Aorta (tissue), 5 donors: ENCODE measurements around the gene CPNE2. TPM values are rescaled to one million over a fixed set of nuclear protein-coding genes. Genes with fewer than 3 reads are reported as not detected.
"Not testable (repeated sequence)": the region's sequence is repeated elsewhere in the genome, so short reads cannot be mapped to it uniquely, and the experiment has no call there.

Experiments
- ATAC-seq: fragments of 200-7000 bp; cut with Tn5 transposase; one replicate; pipeline ENCODE4 v1.9.1; 2022; ENCODE audit warnings: moderate library complexity; ENCODE audit not compliant: low FRiP score
- DNase-seq, 2 donors: peaks; one replicate each; pipeline ENCODE4 v3.0.0-alpha.2; 2020
- H3K27ac ChIP-seq, 2 donors: one replicate each; pipeline ENCODE4 v1.5.1; 2013; ENCODE audit warnings: low read length in 2 of 2, mild to moderate bottlenecking in 2 of 2, moderate library complexity in 2 of 2, control low read depth in 1 of 2, inconsistent platforms in 1 of 2, low read depth in 1 of 2
- H3K27me3 ChIP-seq, 2 donors: one replicate each; pipeline ENCODE4 v1.6.1; 2013; ENCODE audit warnings: control low read depth in 1 of 2, low read length in 1 of 2, mild to moderate bottlenecking in 1 of 2, moderate library complexity in 1 of 2; ENCODE audit not compliant: insufficient read depth in 2 of 2, control insufficient read depth in 1 of 2
- H3K36me3 ChIP-seq, 2 donors: one replicate each; pipeline ENCODE4 v1.6.1; 2013; ENCODE audit warnings: control low read depth in 1 of 2, low read length in 1 of 2, mild to moderate bottlenecking in 1 of 2; ENCODE audit not compliant: insufficient read depth in 2 of 2, control insufficient read depth in 1 of 2
- H3K4me1 ChIP-seq, 2 donors: one replicate each; pipeline ENCODE4 v1.6.1; 2013; ENCODE audit warnings: low read length in 2 of 2, control low read depth in 1 of 2, mild to moderate bottlenecking in 1 of 2, moderate library complexity in 1 of 2; ENCODE audit not compliant: insufficient read depth in 2 of 2, control insufficient read depth in 1 of 2
- H3K4me3 ChIP-seq, 2 donors: one replicate each; pipeline ENCODE4 v1.5.1; 2013; ENCODE audit warnings: low read length in 2 of 2, control low read depth in 1 of 2, mild to moderate bottlenecking in 1 of 2
- H3K9me3 ChIP-seq: one replicate; pipeline ENCODE4 v1.6.1; 2013; ENCODE audit warnings: mild to moderate bottlenecking, low read length; ENCODE audit not compliant: control insufficient read depth
- WGBS, 2 donors: extraction: QIAGEN DNeasy Blood & Tissue Kit; methylation state at CpG; one replicate each; pipeline ENCODE4 v1.1.7; 2013; 5-methylcytosine and 5-hydroxymethylcytosine counted together
- intact Hi-C, 2 donors: fragments of 100-400 bp; cut with DNase I; formaldehyde crosslinking; loops; one replicate each; pipeline versions ENCODE4 v1.14.2 to v1.15.0; 2022
- polyA plus RNA-seq, 2 donors: library from polyadenylated mRNA; stranded (reverse); fragments of 200-250 nt; gene quantifications; one replicate each; pipeline ENCODE4 v1.2.3, GENCODE V29; 2013
- total RNA-seq, 2 donors: library from RNA; stranded (reverse); fragmentation: NEBNext Ultra II Directional; extraction: Animal tissue kit (Norgen Biotek cat#: 25700); gene quantifications; one replicate each; pipeline ENCODE4 v1.2.1, GENCODE V29; 2021
- donor health status: healthy with polysubstance abuse.
- donor health status: Bipolar disorder and iron deficiency.
- donor health status: DM: no; HTN: no; CAD: no.
- donor health status: DM: no; HTN: no; CAD: no.
- donor health status: DM: yes; HTN: yes; CAD: no.

The CPNE2 gene
- total and polyA plus RNA-seq, 4 donors, result 19.0 to 37.1 (median 25.4) TPM

GRCh38 chr16:57108432-57108831 is 16.0 kb downstream of the CPNE2 start:
- no peaks in the 10 kb centered on the region for H3K4me1 ChIP-seq
- no peak for ATAC-seq
- no peaks in the 10 kb centered on the region for H3K9me3 ChIP-seq
- 90 to 95% methylated on average over 1 of the region's 1 CpG for WGBS, 2 donors
- H3K27ac ChIP-seq, result no peak overlapping the region
- intact Hi-C loops, result no loop called here
- no peaks in the 10 kb centered on the region for H3K36me3 ChIP-seq
- H3K4me3 ChIP-seq, result no peak overlapping the region
- H3K27me3 ChIP-seq, result no peaks in the 10 kb centered on the region
- no peak for DNase-seq

- H3K27ac ChIP-seq, H3K27me3 ChIP-seq, H3K36me3 ChIP-seq, H3K4me3 ChIP-seq, intact Hi-C loops, DNase-seq, ATAC-seq, H3K4me1 ChIP-seq, H3K9me3 ChIP-seq: not testable (repeated sequence)
- WGBS, 2 donors, result 89 to 92% methylated on average over 10 of the region's 10 CpGs
Measured at GRCh38 chr16:57109259-57110105, 17.1 kb downstream of the CPNE2 start.

- H3K4me1 ChIP-seq, result no peaks in the 10 kb centered on the region
- H3K36me3 ChIP-seq, result no peaks in the 10 kb centered on the region
- WGBS, 2 donors, result 96 to 97% methylated on average over 4 of the region's 4 CpGs
- H3K9me3 ChIP-seq, result no peaks in the 10 kb centered on the region
- intact Hi-C loops, result no loop called here
- H3K27ac ChIP-seq, result no peak overlapping the region
- DNase-seq (no peak), ATAC-seq (no peak)
- H3K4me3 ChIP-seq, result no peak overlapping the region
- no peaks in the 10 kb centered on the region for H3K27me3 ChIP-seq
Measured at GRCh38 chr16:57110937-57111336, 18.6 kb downstream of the CPNE2 start.

DNA sequence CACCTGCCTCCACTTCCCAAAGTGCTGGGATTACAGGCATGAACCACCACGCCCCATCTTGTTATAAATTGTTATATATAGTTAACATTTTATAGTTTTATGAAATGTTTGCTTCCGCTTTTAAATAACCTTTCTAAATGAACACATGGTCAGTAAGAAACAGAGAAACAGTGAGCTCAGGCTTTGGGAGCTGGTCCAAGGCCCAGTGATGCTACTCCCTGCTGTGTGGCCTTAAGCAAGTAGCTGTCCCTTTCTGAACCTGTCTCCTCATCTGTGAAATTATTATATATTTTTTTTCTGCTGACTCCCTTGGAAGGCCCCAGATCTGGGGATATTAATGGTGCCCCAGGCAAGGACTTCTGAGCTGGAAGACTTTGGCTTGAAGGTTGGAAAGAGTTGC is 19.0 kb downstream of the CPNE2 start:
- 91 to 99% methylated on average over 2 of the region's 2 CpGs for WGBS, 2 donors
- ATAC-seq (no peak), DNase-seq (no peak)
- H3K27me3 ChIP-seq, result no peaks in the 10 kb centered on the region
- no peaks in the 10 kb centered on the region for H3K4me1 ChIP-seq
- H3K27ac ChIP-seq, result no peak overlapping the region
- intact Hi-C loops, result no loop called here
- no peak overlapping the region for H3K4me3 ChIP-seq
- H3K9me3 ChIP-seq, result no peaks in the 10 kb centered on the region
- H3K36me3 ChIP-seq, result no peaks in the 10 kb centered on the region

DNA sequence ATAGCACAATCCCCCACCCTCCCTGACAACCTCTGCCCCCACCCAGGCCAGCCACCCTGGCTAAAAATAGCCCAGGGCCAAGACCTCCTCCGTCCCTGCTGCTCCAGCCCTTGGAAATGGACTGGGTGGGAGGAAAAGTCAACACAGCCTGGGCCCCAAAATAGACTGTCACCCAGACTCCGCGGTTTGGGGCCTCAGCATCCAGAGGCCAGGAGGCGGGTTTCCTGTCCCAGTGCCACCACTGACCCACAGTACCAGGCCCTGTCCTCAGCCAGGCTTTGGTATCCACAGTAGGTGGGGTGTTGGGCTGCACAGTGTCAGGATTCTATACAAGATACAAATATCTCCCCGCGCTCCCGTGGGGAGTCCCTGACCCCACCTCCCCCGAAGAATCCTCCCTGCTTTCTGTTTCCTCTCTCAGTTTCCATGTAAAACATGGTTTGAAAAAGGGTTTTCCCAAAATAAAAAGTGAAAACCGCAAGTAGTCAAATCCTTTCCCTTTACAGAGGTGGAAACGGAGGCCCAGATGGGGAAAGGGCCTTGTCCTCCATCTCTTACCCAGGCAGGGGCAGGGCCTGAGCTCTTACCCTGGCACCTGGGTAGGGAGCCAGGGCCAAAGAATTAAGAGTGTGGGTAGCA is 20.1 kb downstream of the CPNE2 start:
- Histone ChIP-seq H3K9me3 (no peaks in the 10 kb centered on the region), H3K27ac (peak overlapping the region in 1 of 2 donors; percentile 21), H3K4me3 (no peak overlapping the region), H3K36me3 (no peaks in the 10 kb centered on the region), H3K4me1 (no peaks in the 10 kb centered on the region), H3K27me3 (no peaks in the 10 kb centered on the region)
- DNase-seq (no peak), ATAC-seq (peak; percentile 41)
- 34 to 43% methylated on average over 10 of the region's 10 CpGs for WGBS, 2 donors
- intact Hi-C loops, result no loop called here

DNA sequence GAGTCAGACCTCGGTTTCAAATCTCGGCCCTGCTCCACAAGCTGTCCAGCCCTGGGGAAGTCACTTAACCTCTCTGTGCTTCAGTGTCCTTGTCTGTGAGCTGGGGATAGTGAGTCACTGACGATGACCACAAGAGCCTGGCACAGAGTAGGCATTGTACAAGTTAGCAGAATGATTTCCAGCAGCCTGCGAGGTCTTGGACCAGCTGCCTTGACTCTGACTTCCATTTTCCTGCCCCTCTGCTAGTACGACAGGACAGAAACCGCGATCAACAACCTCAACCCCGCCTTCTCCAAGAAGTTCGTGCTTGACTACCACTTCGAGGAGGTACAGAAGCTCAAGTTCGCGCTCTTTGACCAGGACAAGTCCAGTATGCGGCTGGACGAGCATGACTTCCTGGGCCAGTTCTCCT is 20.7 kb downstream of the CPNE2 start:
- H3K36me3 ChIP-seq, result no peaks in the 10 kb centered on the region
- no peaks in the 10 kb centered on the region for H3K27me3 ChIP-seq
- 84 to 86% methylated on average over 14 of the region's 14 CpGs for WGBS, 2 donors
- ATAC-seq, result no peak
- no peak for DNase-seq
- H3K9me3 ChIP-seq, result no peaks in the 10 kb centered on the region
- peak overlapping the region in 1 of 2 donors; percentile 21 for H3K27ac ChIP-seq
- no peak overlapping the region for H3K4me3 ChIP-seq
- intact Hi-C loops, result no loop called here
- no peaks in the 10 kb centered on the region for H3K4me1 ChIP-seq

DNA sequence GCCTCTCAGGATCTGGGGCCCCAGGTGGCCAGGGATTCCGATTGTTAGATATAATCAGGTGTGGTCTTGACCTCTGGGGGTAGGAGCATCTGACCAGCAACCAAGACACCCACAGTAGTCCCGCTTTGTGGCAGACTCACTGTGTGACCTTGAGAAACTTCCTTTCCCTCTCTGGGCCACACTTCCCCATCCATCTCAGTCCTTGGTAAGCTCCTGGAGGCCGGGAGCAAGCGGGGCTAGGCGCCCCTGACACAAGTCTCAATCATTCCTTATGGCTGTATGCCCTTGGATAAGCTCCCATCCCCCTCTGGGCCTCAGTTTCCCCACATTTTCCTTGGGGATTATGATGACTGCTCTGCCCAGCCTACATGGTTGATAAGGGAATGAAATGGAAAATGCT is 21.3 kb downstream of the CPNE2 start:
- WGBS, 2 donors, result 93 to 98% methylated on average over 5 of the region's 5 CpGs
- H3K36me3 ChIP-seq, result no peaks in the 10 kb centered on the region
- no peaks in the 10 kb centered on the region for H3K9me3 ChIP-seq
- H3K4me1 ChIP-seq, result no peaks in the 10 kb centered on the region
- no peak overlapping the region for H3K27ac ChIP-seq
- intact Hi-C loops, result no loop called here
- no peak for DNase-seq
- H3K4me3 ChIP-seq, result no peak overlapping the region
- H3K27me3 ChIP-seq, result no peaks in the 10 kb centered on the region
- no peak for ATAC-seq

DNA sequence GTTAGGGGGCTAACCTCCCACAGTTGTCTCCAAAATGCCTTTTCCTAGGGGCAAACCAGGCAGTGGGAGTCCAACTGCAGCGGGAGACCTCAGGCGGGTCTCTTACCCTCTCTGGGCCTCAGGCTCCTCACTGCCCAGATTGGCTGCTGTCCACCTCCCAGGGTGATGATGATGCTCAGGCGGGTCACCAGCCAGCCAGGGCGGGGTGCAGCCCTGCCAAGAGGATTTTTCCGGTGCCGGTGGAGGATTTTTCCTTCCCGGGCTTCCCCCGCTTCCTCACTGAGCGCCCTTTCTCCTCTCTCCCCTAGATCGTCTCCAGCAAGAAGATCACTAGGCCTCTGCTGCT is 22.8 kb downstream of the CPNE2 start:
- no peak for ATAC-seq
- WGBS, 2 donors, result 71 to 76% methylated on average over 10 of the region's 10 CpGs

More for the DNA sequence above, 22.8 kb downstream of the CPNE2 start:
- Histone ChIP-seq H3K4me3 (no peak overlapping the region), H3K36me3 (no peaks in the 10 kb centered on the region), H3K27me3 (no peaks in the 10 kb centered on the region), H3K9me3 (no peaks in the 10 kb centered on the region), H3K27ac (no peak overlapping the region), H3K4me1 (no peaks in the 10 kb centered on the region)
- intact Hi-C loops, result no loop called here
- no peak for DNase-seq
